HEK293T (cell line): ENCODE measurements around the gene OR7C1.
"Not testable (repeated sequence)": the region's sequence is repeated elsewhere in the genome, so short reads cannot be mapped to it uniquely, and the experiment has no call there.

ENCODE experiments used
- BHLHE40 ChIP-seq: fragments of 450-650 bp; IDR thresholded peaks from 2 replicates; pipeline ENCODE4 v1.6.1; 2016; ENCODE audit warnings: mild to moderate bottlenecking, moderate library complexity, borderline replicate concordance
- CTBP1 ChIP-seq: fragments of 450-650 bp; IDR thresholded peaks from 2 replicates; pipeline ENCODE4 v1.6.1; 2016; ENCODE audit warnings: borderline replicate concordance
- FOXA1 ChIP-seq: fragments of 450-650 bp; IDR thresholded peaks from 2 replicates; pipeline ENCODE4 v1.6.1; 2016; ENCODE audit warnings: mild to moderate bottlenecking
- FOXM1 ChIP-seq: fragments of 450-650 bp; IDR thresholded peaks from 2 replicates; pipeline ENCODE4 v1.6.1; 2017; ENCODE audit warnings: mild to moderate bottlenecking, borderline replicate concordance
- LEF1 ChIP-seq: fragments of 450-650 bp; IDR thresholded peaks from 2 replicates; pipeline ENCODE4 v1.6.1; 2017; ENCODE audit warnings: mild to moderate bottlenecking, borderline replicate concordance
- SP1 ChIP-seq: fragments of 450-650 bp; IDR thresholded peaks from 2 replicates; pipeline ENCODE4 v1.6.1; 2017
- SUZ12 ChIP-seq: fragments of 450-650 bp; IDR thresholded peaks from 2 replicates; pipeline ENCODE4 v1.6.1; 2016; ENCODE audit warnings: mild to moderate bottlenecking
- TARDBP ChIP-seq: fragments of 450-650 bp; IDR thresholded peaks from 2 replicates; pipeline ENCODE4 v1.6.1; 2016
- ZNF384 ChIP-seq: fragments of 450-650 bp; IDR thresholded peaks from 2 replicates; pipeline ENCODE4 v1.6.1; 2016

DNA sequence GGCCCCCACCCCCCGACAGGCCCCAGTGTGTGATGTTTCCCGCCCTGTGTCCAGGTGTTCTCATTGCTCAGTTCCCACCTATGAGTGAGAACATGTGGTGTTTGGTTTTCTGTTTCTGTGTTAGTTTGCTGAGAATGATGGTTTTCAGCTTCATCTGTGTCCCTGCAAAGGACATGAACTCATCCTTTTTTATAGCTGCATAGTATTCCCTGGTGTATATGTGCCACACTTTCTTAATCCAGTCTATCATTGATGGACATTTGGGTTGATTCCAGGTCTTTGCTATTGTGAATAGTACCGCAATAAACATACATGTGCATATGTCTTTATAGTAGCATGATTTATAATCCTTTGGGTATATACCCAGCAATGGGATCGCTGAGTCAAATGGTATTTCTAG is 57.3 kb downstream of the OR7C1 start:
- not testable (repeated sequence) for TF ChIP-seq CTBP1, SP1, TARDBP, SUZ12, ZNF384, LEF1, FOXA1, BHLHE40, FOXM1
